Esophagus squamous epithelium (tissue), 4 donors: ENCODE results near the gene RNF220.

Experiments used
- CTCF ChIP-seq, 6 experiments: fragments of 450-650 bp in 4 of 6; fragments of 200-600 bp in 2 of 6; sonication (generic) in 2 of 6; IDR thresholded peaks; one replicate each; pipeline ENCODE4 v1.5.1; 2016 to 2019; ENCODE audit warnings: antibody characterized with exemption in 6 of 6, mild to moderate bottlenecking in 4 of 6, moderate library complexity in 4 of 6
- POLR2A ChIP-seq, 4 donors: fragments of 450-650 bp; IDR thresholded peaks; one replicate each; pipeline ENCODE4 v1.6.1; 2017; ENCODE audit warnings: antibody characterized with exemption in 4 of 4, mild to moderate bottlenecking in 4 of 4, moderate library complexity in 3 of 4

DNA sequence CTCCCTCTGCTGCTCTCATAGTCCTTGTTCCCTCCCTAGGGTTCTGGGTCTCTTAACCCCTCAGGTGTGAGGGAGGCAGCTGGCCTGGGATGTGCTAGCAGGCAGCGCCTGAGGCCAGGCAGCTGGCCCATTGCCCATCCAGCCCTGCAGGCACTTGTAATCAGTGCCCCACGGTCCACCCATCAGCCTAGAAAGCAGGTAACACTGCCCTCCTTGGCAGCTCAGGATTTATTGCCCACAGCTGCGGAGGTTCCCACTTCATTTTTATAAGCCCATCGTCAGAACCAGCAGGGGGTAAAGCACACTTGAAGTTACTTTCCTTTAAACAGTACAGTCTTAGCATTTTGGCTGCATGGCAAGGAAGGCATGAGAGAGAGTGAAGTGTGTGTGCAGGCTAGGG lies 198.7 kb downstream of the RNF220 start:
- TF ChIP-seq CTCF (IDR thresholded peaks at IDR 0.05): no peak
- TF ChIP-seq POLR2A (IDR thresholded peaks at IDR 0.05): no peak
